Testis (tissue), 2 donors: Measurements from ENCODE around the gene PPA2.

Experiments
- POLR2A ChIP-seq: fragments of 450-650 bp; IDR thresholded peaks from one replicate; pipeline ENCODE4 v1.6.1; 2017; ENCODE audit warnings: antibody characterized with exemption, mild to moderate bottlenecking, moderate library complexity
- TF ChIP-seq, protein P1 (sequence below), 3 experiments: fragments of 450-650 bp in 2 of 3; fragments of 200-600 bp in 1 of 3; sonication (generic) in 1 of 3; IDR thresholded peaks; one replicate each; pipeline ENCODE4 v1.5.1; 2016 to 2019; ENCODE audit warnings: antibody characterized with exemption in 3 of 3, mild to moderate bottlenecking in 2 of 3, moderate library complexity in 1 of 3

DNA sequence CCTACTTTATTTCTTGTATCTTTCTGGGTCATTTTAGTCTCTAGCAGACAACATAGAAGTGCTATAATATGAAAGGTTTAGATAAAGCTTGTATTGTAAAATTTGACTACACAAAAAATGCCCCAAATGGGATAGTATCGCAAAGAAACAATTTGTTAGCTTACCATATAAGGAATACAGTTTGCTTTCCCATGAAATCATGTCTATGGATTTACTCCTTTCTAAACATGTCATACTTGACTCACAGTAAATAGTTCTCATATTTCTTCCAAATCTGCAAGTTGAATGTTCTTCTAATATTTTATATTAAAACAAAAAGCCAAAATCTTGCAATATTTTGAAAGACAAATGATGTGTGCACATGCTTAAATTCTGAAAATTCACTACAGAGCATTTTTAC is 103.9 kb downstream of the PPA2 start:
- TF ChIP-seq, protein P1, sequence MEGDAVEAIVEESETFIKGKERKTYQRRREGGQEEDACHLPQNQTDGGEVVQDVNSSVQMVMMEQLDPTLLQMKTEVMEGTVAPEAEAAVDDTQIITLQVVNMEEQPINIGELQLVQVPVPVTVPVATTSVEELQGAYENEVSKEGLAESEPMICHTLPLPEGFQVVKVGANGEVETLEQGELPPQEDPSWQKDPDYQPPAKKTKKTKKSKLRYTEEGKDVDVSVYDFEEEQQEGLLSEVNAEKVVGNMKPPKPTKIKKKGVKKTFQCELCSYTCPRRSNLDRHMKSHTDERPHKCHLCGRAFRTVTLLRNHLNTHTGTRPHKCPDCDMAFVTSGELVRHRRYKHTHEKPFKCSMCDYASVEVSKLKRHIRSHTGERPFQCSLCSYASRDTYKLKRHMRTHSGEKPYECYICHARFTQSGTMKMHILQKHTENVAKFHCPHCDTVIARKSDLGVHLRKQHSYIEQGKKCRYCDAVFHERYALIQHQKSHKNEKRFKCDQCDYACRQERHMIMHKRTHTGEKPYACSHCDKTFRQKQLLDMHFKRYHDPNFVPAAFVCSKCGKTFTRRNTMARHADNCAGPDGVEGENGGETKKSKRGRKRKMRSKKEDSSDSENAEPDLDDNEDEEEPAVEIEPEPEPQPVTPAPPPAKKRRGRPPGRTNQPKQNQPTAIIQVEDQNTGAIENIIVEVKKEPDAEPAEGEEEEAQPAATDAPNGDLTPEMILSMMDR (IDR thresholded peaks at IDR 0.05), result no peak
- no peak for TF ChIP-seq POLR2A
